ENCODE data around the gene NPPB. TPM values are rescaled to one million over a fixed set of nuclear protein-coding genes. Genes with fewer than 3 reads are reported as not detected.

NPPB gene
- total and polyA plus RNA-seq, 9 of the 15 experiments (the other 6 are each of a cell fraction or from before 2014, with no cell fraction given): not detected

DNA sequence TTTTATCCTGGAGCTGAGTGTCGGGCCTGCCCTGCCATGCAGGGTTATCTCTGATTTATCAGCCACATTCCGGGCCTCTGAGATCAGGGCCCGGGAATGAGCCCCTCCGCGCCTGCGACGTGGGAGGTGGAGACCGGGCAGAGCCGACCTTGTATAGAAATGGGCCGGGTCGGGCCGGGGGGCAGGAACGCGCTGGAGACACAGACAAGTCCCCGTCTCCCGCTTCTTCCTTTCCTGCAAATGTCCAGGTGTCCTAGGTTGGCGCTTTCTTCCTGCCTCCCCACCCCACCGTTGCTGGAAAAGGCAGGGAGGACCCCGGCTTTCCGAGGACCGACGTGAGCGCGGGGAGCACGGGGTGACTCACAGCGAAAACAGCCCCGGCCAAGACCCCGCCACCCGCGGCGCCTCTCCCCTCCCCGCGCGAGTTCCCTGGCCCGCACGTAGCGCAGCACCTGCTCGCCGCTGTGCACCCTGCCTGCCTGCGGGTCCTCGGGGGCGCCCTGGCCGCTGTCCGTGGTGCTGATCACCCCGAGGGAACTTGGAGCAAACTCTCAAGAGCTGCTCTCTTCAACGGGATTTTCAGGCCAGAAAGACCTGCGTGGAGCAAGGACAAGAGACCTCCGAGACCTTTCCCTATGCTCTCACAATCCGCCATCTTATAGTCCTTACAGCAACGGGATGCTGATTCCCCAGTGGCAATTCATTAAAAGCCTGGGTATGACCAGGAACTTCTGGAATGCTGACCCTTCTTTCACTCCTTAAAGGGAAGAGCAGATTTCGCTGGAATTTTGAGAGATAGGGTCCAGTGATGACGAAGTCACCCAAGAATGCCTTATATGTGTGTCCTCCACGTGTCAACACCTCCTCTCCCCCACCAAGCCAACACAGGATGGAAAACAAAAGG lies 475 bp upstream of the NPPB start (continued):
- TF ChIP-seq, protein P1, sequence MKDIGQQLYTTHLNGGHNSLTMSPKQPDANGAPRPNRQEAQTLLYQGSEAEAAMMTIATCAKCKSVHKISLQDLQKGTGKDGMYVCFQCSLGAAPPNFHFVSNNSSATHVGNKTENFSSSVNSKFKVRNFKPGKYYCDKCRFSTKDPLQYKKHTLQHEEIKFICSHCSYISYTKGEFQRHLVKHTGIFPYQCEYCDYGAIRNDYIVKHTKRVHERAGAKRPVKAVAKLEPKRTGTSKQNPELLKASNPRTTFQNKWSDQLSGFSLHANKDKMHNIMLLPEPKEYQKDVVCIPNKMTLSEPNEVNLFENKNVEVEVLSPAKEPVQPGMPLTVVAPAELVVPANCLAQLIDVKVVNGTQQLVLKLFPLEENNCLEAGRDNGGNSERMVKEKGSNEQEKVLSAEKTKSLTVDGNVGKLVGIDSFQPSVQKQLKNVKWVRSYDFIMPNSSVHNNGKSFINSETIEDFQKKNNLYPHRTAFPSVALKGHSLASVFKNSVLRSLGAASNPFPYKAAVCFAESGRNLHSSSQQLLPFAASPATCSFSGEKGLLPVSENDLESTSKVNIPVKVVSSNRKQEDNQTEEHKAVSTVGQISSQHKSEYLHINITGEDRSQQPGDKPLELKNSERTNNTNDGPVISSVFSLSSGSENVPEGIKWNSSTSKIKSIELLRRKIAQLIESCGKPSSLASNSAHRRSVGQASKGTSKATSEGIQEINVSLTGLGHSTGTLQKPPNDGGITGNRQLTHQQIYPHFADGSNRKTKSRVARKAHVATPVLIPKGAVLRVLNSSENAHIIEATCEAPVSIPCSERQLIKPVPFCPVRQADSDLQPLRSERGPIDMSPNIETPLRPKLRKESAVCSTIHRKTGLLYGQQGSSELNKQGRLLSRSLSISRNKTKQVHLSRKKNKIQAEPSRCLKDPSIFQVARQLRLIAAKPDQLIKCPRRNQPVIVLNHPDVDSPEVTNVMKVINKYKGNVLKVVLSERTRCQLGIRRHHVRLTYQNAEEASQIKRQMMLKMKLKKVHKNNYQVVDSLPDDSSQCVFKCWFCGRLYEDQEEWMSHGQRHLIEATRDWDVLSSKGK (CRISPR knock-in tag; IDR thresholded peaks at IDR 0.05): no peak
- no peak for TF ChIP-seq ZNF583 (CRISPR knock-in tag; IDR thresholded peaks at IDR 0.05)
- peak; percentile 48 for TF ChIP-seq HCFC1 (IDR thresholded peaks at IDR 0.05; ENCODE audit: low read depth, low read length)
- no peak for TF ChIP-seq RNF2 (IDR thresholded peaks at IDR 0.05)
- no peak for TF ChIP-seq TRIM24 (IDR thresholded peaks at IDR 0.05)
- TF ChIP-seq RBM25 (IDR thresholded peaks at IDR 0.05; ENCODE audit: low read depth, low read length, severe bottlenecking): no peak
- no peak for TF ChIP-seq ZSCAN29 (IDR thresholded peaks at IDR 0.05)
- TF ChIP-seq, protein P2, sequence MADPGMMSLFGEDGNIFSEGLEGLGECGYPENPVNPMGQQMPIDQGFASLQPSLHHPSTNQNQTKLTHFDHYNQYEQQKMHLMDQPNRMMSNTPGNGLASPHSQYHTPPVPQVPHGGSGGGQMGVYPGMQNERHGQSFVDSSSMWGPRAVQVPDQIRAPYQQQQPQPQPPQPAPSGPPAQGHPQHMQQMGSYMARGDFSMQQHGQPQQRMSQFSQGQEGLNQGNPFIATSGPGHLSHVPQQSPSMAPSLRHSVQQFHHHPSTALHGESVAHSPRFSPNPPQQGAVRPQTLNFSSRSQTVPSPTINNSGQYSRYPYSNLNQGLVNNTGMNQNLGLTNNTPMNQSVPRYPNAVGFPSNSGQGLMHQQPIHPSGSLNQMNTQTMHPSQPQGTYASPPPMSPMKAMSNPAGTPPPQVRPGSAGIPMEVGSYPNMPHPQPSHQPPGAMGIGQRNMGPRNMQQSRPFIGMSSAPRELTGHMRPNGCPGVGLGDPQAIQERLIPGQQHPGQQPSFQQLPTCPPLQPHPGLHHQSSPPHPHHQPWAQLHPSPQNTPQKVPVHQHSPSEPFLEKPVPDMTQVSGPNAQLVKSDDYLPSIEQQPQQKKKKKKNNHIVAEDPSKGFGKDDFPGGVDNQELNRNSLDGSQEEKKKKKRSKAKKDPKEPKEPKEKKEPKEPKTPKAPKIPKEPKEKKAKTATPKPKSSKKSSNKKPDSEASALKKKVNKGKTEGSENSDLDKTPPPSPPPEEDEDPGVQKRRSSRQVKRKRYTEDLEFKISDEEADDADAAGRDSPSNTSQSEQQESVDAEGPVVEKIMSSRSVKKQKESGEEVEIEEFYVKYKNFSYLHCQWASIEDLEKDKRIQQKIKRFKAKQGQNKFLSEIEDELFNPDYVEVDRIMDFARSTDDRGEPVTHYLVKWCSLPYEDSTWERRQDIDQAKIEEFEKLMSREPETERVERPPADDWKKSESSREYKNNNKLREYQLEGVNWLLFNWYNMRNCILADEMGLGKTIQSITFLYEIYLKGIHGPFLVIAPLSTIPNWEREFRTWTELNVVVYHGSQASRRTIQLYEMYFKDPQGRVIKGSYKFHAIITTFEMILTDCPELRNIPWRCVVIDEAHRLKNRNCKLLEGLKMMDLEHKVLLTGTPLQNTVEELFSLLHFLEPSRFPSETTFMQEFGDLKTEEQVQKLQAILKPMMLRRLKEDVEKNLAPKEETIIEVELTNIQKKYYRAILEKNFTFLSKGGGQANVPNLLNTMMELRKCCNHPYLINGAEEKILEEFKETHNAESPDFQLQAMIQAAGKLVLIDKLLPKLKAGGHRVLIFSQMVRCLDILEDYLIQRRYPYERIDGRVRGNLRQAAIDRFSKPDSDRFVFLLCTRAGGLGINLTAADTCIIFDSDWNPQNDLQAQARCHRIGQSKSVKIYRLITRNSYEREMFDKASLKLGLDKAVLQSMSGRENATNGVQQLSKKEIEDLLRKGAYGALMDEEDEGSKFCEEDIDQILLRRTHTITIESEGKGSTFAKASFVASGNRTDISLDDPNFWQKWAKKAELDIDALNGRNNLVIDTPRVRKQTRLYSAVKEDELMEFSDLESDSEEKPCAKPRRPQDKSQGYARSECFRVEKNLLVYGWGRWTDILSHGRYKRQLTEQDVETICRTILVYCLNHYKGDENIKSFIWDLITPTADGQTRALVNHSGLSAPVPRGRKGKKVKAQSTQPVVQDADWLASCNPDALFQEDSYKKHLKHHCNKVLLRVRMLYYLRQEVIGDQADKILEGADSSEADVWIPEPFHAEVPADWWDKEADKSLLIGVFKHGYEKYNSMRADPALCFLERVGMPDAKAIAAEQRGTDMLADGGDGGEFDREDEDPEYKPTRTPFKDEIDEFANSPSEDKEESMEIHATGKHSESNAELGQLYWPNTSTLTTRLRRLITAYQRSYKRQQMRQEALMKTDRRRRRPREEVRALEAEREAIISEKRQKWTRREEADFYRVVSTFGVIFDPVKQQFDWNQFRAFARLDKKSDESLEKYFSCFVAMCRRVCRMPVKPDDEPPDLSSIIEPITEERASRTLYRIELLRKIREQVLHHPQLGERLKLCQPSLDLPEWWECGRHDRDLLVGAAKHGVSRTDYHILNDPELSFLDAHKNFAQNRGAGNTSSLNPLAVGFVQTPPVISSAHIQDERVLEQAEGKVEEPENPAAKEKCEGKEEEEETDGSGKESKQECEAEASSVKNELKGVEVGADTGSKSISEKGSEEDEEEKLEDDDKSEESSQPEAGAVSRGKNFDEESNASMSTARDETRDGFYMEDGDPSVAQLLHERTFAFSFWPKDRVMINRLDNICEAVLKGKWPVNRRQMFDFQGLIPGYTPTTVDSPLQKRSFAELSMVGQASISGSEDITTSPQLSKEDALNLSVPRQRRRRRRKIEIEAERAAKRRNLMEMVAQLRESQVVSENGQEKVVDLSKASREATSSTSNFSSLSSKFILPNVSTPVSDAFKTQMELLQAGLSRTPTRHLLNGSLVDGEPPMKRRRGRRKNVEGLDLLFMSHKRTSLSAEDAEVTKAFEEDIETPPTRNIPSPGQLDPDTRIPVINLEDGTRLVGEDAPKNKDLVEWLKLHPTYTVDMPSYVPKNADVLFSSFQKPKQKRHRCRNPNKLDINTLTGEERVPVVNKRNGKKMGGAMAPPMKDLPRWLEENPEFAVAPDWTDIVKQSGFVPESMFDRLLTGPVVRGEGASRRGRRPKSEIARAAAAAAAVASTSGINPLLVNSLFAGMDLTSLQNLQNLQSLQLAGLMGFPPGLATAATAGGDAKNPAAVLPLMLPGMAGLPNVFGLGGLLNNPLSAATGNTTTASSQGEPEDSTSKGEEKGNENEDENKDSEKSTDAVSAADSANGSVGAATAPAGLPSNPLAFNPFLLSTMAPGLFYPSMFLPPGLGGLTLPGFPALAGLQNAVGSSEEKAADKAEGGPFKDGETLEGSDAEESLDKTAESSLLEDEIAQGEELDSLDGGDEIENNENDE (IDR thresholded peaks at IDR 0.05; ENCODE audit: low read depth, low read length): no peak
- TF ChIP-seq, protein P3, sequence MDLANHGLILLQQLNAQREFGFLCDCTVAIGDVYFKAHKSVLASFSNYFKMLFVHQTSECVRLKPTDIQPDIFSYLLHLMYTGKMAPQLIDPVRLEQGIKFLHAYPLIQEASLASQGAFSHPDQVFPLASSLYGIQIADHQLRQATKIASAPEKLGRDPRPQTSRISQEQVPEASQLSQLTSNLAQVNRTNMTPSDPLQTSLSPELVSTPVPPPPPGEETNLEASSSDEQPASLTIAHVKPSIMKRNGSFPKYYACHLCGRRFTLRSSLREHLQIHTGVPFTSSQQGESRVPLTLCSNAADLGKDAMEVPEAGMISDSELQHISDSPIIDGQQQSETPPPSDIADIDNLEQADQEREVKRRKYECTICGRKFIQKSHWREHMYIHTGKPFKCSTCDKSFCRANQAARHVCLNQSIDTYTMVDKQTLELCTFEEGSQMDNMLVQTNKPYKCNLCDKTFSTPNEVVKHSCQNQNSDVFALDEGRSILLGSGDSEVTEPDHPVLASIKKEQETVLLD (IDR thresholded peaks at IDR 0.05): no peak
- TF ChIP-seq RAD51 (IDR thresholded peaks at IDR 0.05; ENCODE audit: borderline replicate concordance, low read depth): no peak
- TF ChIP-seq ZNF444 (CRISPR knock-in tag; IDR thresholded peaks at IDR 0.05): no peak
- no peak for TF ChIP-seq ZNF668 (CRISPR knock-in tag; IDR thresholded peaks at IDR 0.05)

All from K562 (cell line).